Measurements from ENCODE around the gene ZFP36L2. TPM values are rescaled to one million over a fixed set of nuclear protein-coding genes. Genes with fewer than 3 reads are reported as not detected.

ZFP36L2 gene
- total and polyA plus RNA-seq, 9 of the 15 experiments (the other 6 are each of a cell fraction or from before 2014, with no cell fraction given), result 4.1 to 60.6 (median 20.3) TPM

- 69% methylated on average over 9 of the region's 9 CpGs for WGBS (ENCODE audit: insufficient coverage, low coverage, missing lambda C conversion rate)
- ChIA-PET POLR2A (no interaction called here), CTCF (ENCODE audit: low intra/inter-chr PET ratio) (no interaction called here)
- Histone ChIP-seq H3K4me2 (ENCODE audit: insufficient read depth, low read length) (no peak overlapping the region), H2AFZ (ENCODE audit: low read depth, low read length) (no peak overlapping the region), H3K79me2 (ENCODE audit: control insufficient read depth, insufficient read depth, low read length) (no peaks in the 10 kb centered on the region), H4K20me1 (replicated peaks; ENCODE audit: control insufficient read depth, insufficient read depth, low read length) (no peaks in the 10 kb centered on the region), H3K27ac (ENCODE audit: extremely low read depth, low read depth, low read length) (no peak overlapping the region), H3K9me1 (ENCODE audit: control insufficient read depth, insufficient read depth, low read length) (no peaks in the 10 kb centered on the region), H3K27me3 (ENCODE audit: control insufficient read depth in 2 of 2, insufficient read depth in 2 of 2, low read length in 2 of 2) (no peaks in the 10 kb centered on the region), H3K36me3 (ENCODE audit: control insufficient read depth, insufficient read depth, low read length) (peaks cover 5% of the 10 kb centered on the region; the same call in 1 of the 3 replicates), H3K4me1 (replicated peaks in 1 of 2; ENCODE audit: control insufficient read depth in 2 of 2, insufficient read depth in 2 of 2, low read length in 2 of 2) (peaks cover 10% of the 10 kb centered on the region in 2 experiments; a peak in 3 of 5 replicates), H3K9ac (ENCODE audit: insufficient read depth in 1 of 2, low read depth in 2 of 2, low read length in 2 of 2) (no peak overlapping the region), H3K9me3 (replicated peaks; ENCODE audit: control insufficient read depth, insufficient read depth, low read depth, low read length) (no peaks in the 10 kb centered on the region), H3K4me3 (no peak overlapping the region)
- in situ Hi-C loops (cut with MboI), result no loop called here
- ATAC-seq (no peak), FAIRE-seq (no peak), DNase-seq (ENCODE audit: extremely low read depth in 1 of 4, low spot score in 3 of 4) (no peak)
- BruUV-seq (replicated peaks), result no TSS peak
- intact Hi-C loops (cut with micrococcal nuclease), result no loop called here
- TF ChIP-seq ZNF75A (CRISPR knock-in tag; IDR thresholded peaks at IDR 0.05) (no peak), SMAD4 (CRISPR knock-in tag; conservative IDR thresholded peaks at IDR 0.05) (no peak), ZNF184 (CRISPR knock-in tag; IDR thresholded peaks at IDR 0.05) (no peak), ARID3B (CRISPR knock-in tag; IDR thresholded peaks at IDR 0.05; ENCODE audit: borderline replicate concordance) (no peak), PCBP1 (IDR thresholded peaks at IDR 0.05; ENCODE audit: low read depth, low read length, poor library complexity, severe bottlenecking) (no peak), DACH1 (IDR thresholded peaks at IDR 0.05; ENCODE audit: partially characterized antibody) (no peak)
Measured at GRCh38 chr2:43265421-43265820, 39.0 kb upstream of the ZFP36L2 start.

Data from K562 (cell line).